ENCODE results near the gene TMEM132C.

TMEM132C gene

GRCh38 chr12:128755566-128755965 lies 488.6 kb downstream of the TMEM132C start:
- no peaks in the 10 kb centered on the region for H3K36me3 ChIP-seq (ENCODE audit: control insufficient read depth, low read length)
- H3K4me2 ChIP-seq (ENCODE audit: low read length) = no peak overlapping the region
- H3K9me2 ChIP-seq (replicated peaks; ENCODE audit: control insufficient read depth, low read length) = no peaks in the 10 kb centered on the region
- H3K79me2 ChIP-seq (ENCODE audit: control insufficient read depth, low read length) = no peaks in the 10 kb centered on the region
- no peaks in the 10 kb centered on the region for H3K4me1 ChIP-seq (ENCODE audit: control insufficient read depth, low read length)
- H3F3A ChIP-seq (ENCODE audit: control insufficient read depth, insufficient read depth) = no peaks in the 10 kb centered on the region
- H3K9me3 ChIP-seq (ENCODE audit: control insufficient read depth, insufficient read depth, low read length) = no peaks in the 10 kb centered on the region
- no peaks in the 10 kb centered on the region for H4K20me1 ChIP-seq (ENCODE audit: control insufficient read depth, insufficient read depth, low read depth, low read length)
- H3K4me3 ChIP-seq (ENCODE audit: low read length) = no peak overlapping the region
- no peak overlapping the region for H3K27ac ChIP-seq (ENCODE audit: low read depth, low read length)
- TF ChIP-seq EZH2phosphoT487 (IDR thresholded peaks at IDR 0.05; ENCODE audit: borderline replicate concordance, low read length) (no peak), CTCF (IDR thresholded peaks at IDR 0.05; ENCODE audit: low read depth, low read length, poor library complexity, severe bottlenecking) (no peak)
- 0 out of 2 replicates have a peak, but pooled peaks cover 4% of the 10 kb centered on the region for H3K27me3 ChIP-seq (ENCODE audit: control insufficient read depth, low read length)

Measured in DOHH2 (cell line).